Measurements from ENCODE around the gene ALK.

- TF ChIP-seq CTCF (conservative IDR thresholded peaks at IDR 0.05) (no peak), ZFX (IDR thresholded peaks at IDR 0.05) (no peak)
These were observed 613.0 kb downstream of the ALK start for GRCh38 chr2:29308366-29308765.
